CD14-positive monocyte (primary cell): ENCODE results near the gene TMCC1. TPM values are rescaled to one million over a fixed set of nuclear protein-coding genes. Genes with fewer than 3 reads are reported as not detected.

Experiments used
- DNase-seq, 3 donors: peaks; one replicate each; pipeline ENCODE4 v3.0.0-alpha.2; 2011 to 2022
- H2AFZ ChIP-seq: 2 replicates; pipeline ENCODE4 v1.6.0; 2012; ENCODE audit warnings: mild to moderate bottlenecking, low read depth, low read length, inconsistent platforms; ENCODE audit not compliant: insufficient read depth, poor library complexity, severe bottlenecking
- H3K27ac ChIP-seq, 2 donors: 1 replicate in 1 of 2; 2 replicates in 1 of 2; pipeline ENCODE4 v1.5.1; 2012 to 2013; ENCODE audit warnings: low read length in 2 of 2, control low read depth in 1 of 2, inconsistent platforms in 1 of 2, low read depth in 1 of 2, mild to moderate bottlenecking in 1 of 2
- H3K27me3 ChIP-seq, 2 donors: one replicate each; pipeline versions ENCODE4 v1.6.0 to v1.6.1; 2011 to 2013; ENCODE audit warnings: low read length in 2 of 2; ENCODE audit not compliant: control insufficient read depth in 2 of 2, insufficient read depth in 2 of 2
- H3K36me3 ChIP-seq, 2 donors: replicated peaks in 1 of 2; 1 replicate in 1 of 2; 2 replicates in 1 of 2; pipeline versions ENCODE4 v1.5.1 to v1.6.1; 2012 to 2013; ENCODE audit warnings: low read length in 2 of 2, control low read depth in 1 of 2, inconsistent platforms in 1 of 2, mild to moderate bottlenecking in 1 of 2; ENCODE audit not compliant: insufficient read depth in 2 of 2, control insufficient read depth in 1 of 2
- H3K4me1 ChIP-seq, 2 donors: 1 replicate in 1 of 2; 2 replicates in 1 of 2; pipeline versions ENCODE4 v1.5.1 to v1.6.1; 2012 to 2013; ENCODE audit warnings: low read length in 2 of 2, control low read depth in 1 of 2, inconsistent platforms in 1 of 2, mild to moderate bottlenecking in 1 of 2, moderate library complexity in 1 of 2; ENCODE audit not compliant: insufficient read depth in 2 of 2, control insufficient read depth in 1 of 2
- H3K4me2 ChIP-seq: replicated peaks from 2 replicates; pipeline ENCODE3; 2012; ENCODE audit warnings: low read length, moderate library complexity, mild to moderate bottlenecking; ENCODE audit not compliant: poor library complexity, severe bottlenecking; ENCODE audit errors: extremely low read depth
- H3K4me3 ChIP-seq, 3 experiments: fragments of 200-600 bp in 1 of 3; sonication (generic) in 1 of 3; replicated peaks in 1 of 3; 1 replicate in 2 of 3; 2 replicates in 1 of 3; pipeline ENCODE4 v1.5.1; 2011 to 2013; ENCODE audit warnings: low read length in 3 of 3, mild to moderate bottlenecking in 3 of 3, control low read depth in 2 of 3, low read depth in 2 of 3, inconsistent platforms in 1 of 3, moderate library complexity in 1 of 3
- H3K79me2 ChIP-seq: 2 replicates; pipeline ENCODE4 v1.6.0; 2012; ENCODE audit warnings: mild to moderate bottlenecking, control low read depth, inconsistent platforms, low read length, moderate library complexity; ENCODE audit not compliant: insufficient read depth
- H3K9ac ChIP-seq: 2 replicates; pipeline ENCODE4 v1.6.0; 2017; ENCODE audit warnings: low read length, mild to moderate bottlenecking; ENCODE audit not compliant: insufficient read depth, poor library complexity, severe bottlenecking
- H3K9me3 ChIP-seq, 2 donors: replicated peaks in 1 of 2; 1 replicate in 1 of 2; 2 replicates in 1 of 2; pipeline versions ENCODE4 v1.5.1 to v1.6.1; 2012 to 2013; ENCODE audit warnings: low read length in 2 of 2, control low read depth in 1 of 2; ENCODE audit not compliant: control insufficient read depth in 1 of 2, insufficient read depth in 1 of 2
- H4K20me1 ChIP-seq: 2 replicates; pipeline ENCODE4 v1.6.0; 2012; ENCODE audit warnings: mild to moderate bottlenecking, low read length, control low read depth, moderate library complexity; ENCODE audit not compliant: insufficient read depth
- H3K27ac Mint-ChIP-seq, 7 donors: one replicate each; pipeline ENCODE4 v1.8.0; 2020; ENCODE audit warnings: mild to moderate bottlenecking in 7 of 7, mixed read lengths in 7 of 7, moderate library complexity in 6 of 7, inconsistent platforms in 2 of 7
- H3K27me3 Mint-ChIP-seq, 3 donors: one replicate each; pipeline ENCODE4 v1.8.0; 2021 to 2022; ENCODE audit warnings: low read depth in 3 of 3, mild to moderate bottlenecking in 3 of 3, mixed read lengths in 3 of 3, moderate library complexity in 3 of 3, inconsistent platforms in 1 of 3
- H3K36me3 Mint-ChIP-seq, 2 donors: one replicate each; pipeline ENCODE4 v1.8.0; 2020; ENCODE audit warnings: mixed read lengths in 2 of 2, inconsistent platforms in 1 of 2, mild to moderate bottlenecking in 1 of 2
- H3K4me1 Mint-ChIP-seq: one replicate; pipeline ENCODE4 v1.8.0; 2020; ENCODE audit warnings: mild to moderate bottlenecking, mixed read lengths
- H3K4me3 Mint-ChIP-seq, 2 donors: one replicate each; pipeline ENCODE4 v1.8.0; 2020; ENCODE audit warnings: mild to moderate bottlenecking in 2 of 2, mixed read lengths in 2 of 2, moderate library complexity in 1 of 2
- H3K9me3 Mint-ChIP-seq, 7 donors: one replicate each; pipeline ENCODE4 v1.8.0; 2020 to 2022; ENCODE audit warnings: mixed read lengths in 7 of 7, mild to moderate bottlenecking in 6 of 7, moderate library complexity in 6 of 7, inconsistent platforms in 2 of 7
- CTCF ChIP-seq: fragments of 200-600 bp; IDR thresholded peaks from one replicate; pipeline ENCODE4 v1.8.0; 2022; ENCODE audit warnings: antibody characterized with exemption, mild to moderate bottlenecking
- WGBS: methylation state at CpG from one replicate; pipeline ENCODE4 v1.1.5; 2013; ENCODE audit warnings: missing lambda C conversion rate; ENCODE audit not compliant: insufficient coverage; 5-methylcytosine and 5-hydroxymethylcytosine counted together
- intact Hi-C, 2 donors: fragments of 100-400 bp; cut with micrococcal nuclease; formaldehyde crosslinking; loops; one replicate each; pipeline versions ENCODE4 v1.15.0 to v1.15.1; 2023
- polyA plus RNA-seq, 3 donors: library from polyadenylated mRNA; depleted of rRNA in 1 of 3; unstranded in 2 of 3; stranded (reverse) in 1 of 3; fragments of 300-500 nt in 2 of 3; fragments of >200 nt in 1 of 3; fragmentation: Illumina TruSeq in 2 of 3; gene quantifications; 1 replicate in 2 of 3; 2 replicates in 1 of 3; pipeline ENCODE4 v1.2.3, GENCODE V29; 2012 to 2021

The TMCC1 gene
- polyA plus RNA-seq, 3 donors, result 5.0 to 10.2 (median 5.0) TPM

- peak overlapping the region; percentile 65 for H2AFZ ChIP-seq
Observed at GRCh38 chr3:129936757-129937156, 43.2 kb upstream of the TMCC1 start.

More at GRCh38 chr3:129936757-129937156, 43.2 kb upstream of the TMCC1 start:
- Mint-ChIP-seq H3K36me3 (no peaks in the 10 kb centered on the region), H3K4me1 (peaks cover 16% of the 10 kb centered on the region), H3K9me3 (peaks cover 0 to 2% (median 0%) of the 10 kb centered on the region in 7 donors), H3K4me3 (peak overlapping the region; percentile 71 to 78), H3K27ac (peak overlapping the region in 5 of 7 donors; percentile 43 to 72 (median 54)), H3K27me3 (peaks cover 0 to 8% (median 4%) of the 10 kb centered on the region in 3 donors)
- peak overlapping the region; percentile 26 to 62 (median 36) for H3K4me3 ChIP-seq
- no peaks in the 10 kb centered on the region for H4K20me1 ChIP-seq
- peak overlapping the region; percentile 50 for H3K4me2 ChIP-seq
- H3K9me3 ChIP-seq, result no peaks in the 10 kb centered on the region
- no peaks in the 10 kb centered on the region for H3K27me3 ChIP-seq
- peaks cover 8 to 11% of the 10 kb centered on the region in 2 donors for H3K4me1 ChIP-seq
- H3K79me2 ChIP-seq, result no peaks in the 10 kb centered on the region
- no peak for TF ChIP-seq CTCF
- WGBS, result 53% methylated on average over 4 of the region's 6 CpGs
- intact Hi-C loops, result loop anchor here (10.0 kb wide), 3 partner anchors 102 to 452 kb away; no protein-coding TSS in a partner anchor
- DNase-seq, result peak; percentile 36 to 68 (median 68)
- H3K9ac ChIP-seq, result no peak overlapping the region
- H3K27ac ChIP-seq, result no peak overlapping the region
- H3K36me3 ChIP-seq, result no peaks in the 10 kb centered on the region
